HepG2 (cell line): ENCODE results near the gene RNF14. TPM values are rescaled to one million over a fixed set of nuclear protein-coding genes. Genes with fewer than 3 reads are reported as not detected.

Experiments
- ETV5 ChIP-seq: IDR thresholded peaks from 2 replicates; pipeline ENCODE4 v1.6.1; 2018; ENCODE audit warnings: missing biosample characterization, missing genetic modification reagents, inconsistent platforms, borderline replicate concordance
- FOSL2 ChIP-seq: sonication (generic); formaldehyde crosslinking; IDR thresholded peaks from 2 replicates; pipeline ENCODE4 v1.4.0; 2020; ENCODE audit warnings: missing genetic modification reagents
- HMG20B ChIP-seq: conservative IDR thresholded peaks from 2 replicates; pipeline ENCODE4 v1.6.1; 2016; ENCODE audit warnings: missing genetic modification reagents, missing compliant biosample characterization
- KDM4B ChIP-seq: sonication (generic); formaldehyde crosslinking; IDR thresholded peaks from 2 replicates; pipeline ENCODE4 v1.4.0; 2020; ENCODE audit warnings: missing genetic modification reagents
- KLF11 ChIP-seq: IDR thresholded peaks from 2 replicates; pipeline ENCODE4 v1.6.1; 2016; ENCODE audit warnings: missing compliant biosample characterization
- KMT2B ChIP-seq: IDR thresholded peaks from 2 replicates; pipeline ENCODE4 v1.6.1; 2016; ENCODE audit warnings: missing genetic modification reagents, missing compliant biosample characterization
- MTA3 ChIP-seq: sonication (generic); formaldehyde crosslinking; IDR thresholded peaks from 2 replicates; pipeline ENCODE4 v1.4.0; 2020; ENCODE audit warnings: missing genetic modification reagents
- PCBP1 ChIP-seq: fragments of 200-400 bp; formaldehyde crosslinking; IDR thresholded peaks from 2 replicates; pipeline ENCODE4 v1.6.1; 2017; ENCODE audit warnings: mild to moderate bottlenecking, low read depth, low read length, borderline replicate concordance
- POLR2A ChIP-seq, 2 experiments: IDR thresholded peaks; 2 replicates each; pipeline ENCODE4 v1.6.1; 2011; ENCODE audit warnings: low read depth in 2 of 2, low read length in 2 of 2, mild to moderate bottlenecking in 1 of 2, moderate library complexity in 1 of 2; ENCODE audit not compliant: insufficient read depth in 1 of 2
- SIN3A ChIP-seq: IDR thresholded peaks from 2 replicates; pipeline ENCODE4 v1.6.1; 2011; ENCODE audit warnings: low read depth, mild to moderate bottlenecking, control low read depth, low read length, borderline replicate concordance
- SP2 ChIP-seq: sonication (generic); formaldehyde crosslinking; IDR thresholded peaks from 2 replicates; pipeline ENCODE4 v1.5.1; 2020; ENCODE audit warnings: mild to moderate bottlenecking, missing genetic modification reagents
- ZBTB1 ChIP-seq: sonication (generic); formaldehyde crosslinking; IDR thresholded peaks from 2 replicates; pipeline ENCODE4 v1.4.0; 2020; ENCODE audit warnings: missing genetic modification reagents, borderline replicate concordance
- ZFP90 ChIP-seq: sonication (generic); formaldehyde crosslinking; IDR thresholded peaks from 2 replicates; pipeline ENCODE4 v1.8.0; 2022; ENCODE audit warnings: missing genetic modification reagents, mild to moderate bottlenecking, inconsistent platforms, borderline replicate concordance
- ZNF350 ChIP-seq: sonication (generic); formaldehyde crosslinking; IDR thresholded peaks from 2 replicates; pipeline ENCODE4 v1.4.0; 2020; ENCODE audit warnings: mild to moderate bottlenecking, low read depth, missing genetic modification reagents, borderline replicate concordance
- ZNF558 ChIP-seq: sonication (generic); formaldehyde crosslinking; IDR thresholded peaks from 2 replicates; pipeline ENCODE4 v1.9.0; 2022; ENCODE audit warnings: mild to moderate bottlenecking, missing genetic modification reagents, borderline replicate concordance
- ZNF777 ChIP-seq: sonication (generic); formaldehyde crosslinking; IDR thresholded peaks from 2 replicates; pipeline ENCODE4 v1.4.0; 2020; ENCODE audit warnings: missing genetic modification reagents
- ZSCAN9 ChIP-seq: IDR thresholded peaks from 2 replicates; pipeline ENCODE4 v1.6.1; 2016; ENCODE audit warnings: borderline replicate concordance
- polyA plus RNA-seq, 8 experiments: library from polyadenylated mRNA; depleted of rRNA in 3 of 8; stranded (reverse) in 7 of 8; unstranded in 1 of 8; fragments of >200 nt; fragmentation: Illumina TruSeq in 4 of 8; extraction: Trizol in 4 of 8; gene quantifications; 2 replicates each; pipeline versions ENCODE4 v1.2.1 to v1.2.3, GENCODE V29; 2011 to 2016; ENCODE audit warnings: low read depth in 4 of 8, missing spikeins in 1 of 8, mixed read lengths in 1 of 8; ENCODE audit not compliant: insufficient read depth in 1 of 8
- total RNA-seq, 5 experiments: library from RNA; depleted of rRNA; stranded (reverse); fragments of >200 nt; fragmentation: Illumina TruSeq; extraction: Trizol; gene quantifications; 2 replicates each; pipeline ENCODE4 v1.2.3, GENCODE V29; 2016; ENCODE audit warnings: low read depth in 1 of 5
- TF ChIP-seq, protein P1 (sequence below): sonication (generic); formaldehyde crosslinking; IDR thresholded peaks from 2 replicates; pipeline ENCODE4 v1.8.0; 2022; ENCODE audit warnings: low read depth, missing genetic modification reagents
- TF ChIP-seq, protein P2 (sequence below): sonication (generic); formaldehyde crosslinking; IDR thresholded peaks from 2 replicates; pipeline ENCODE4 v1.4.0; 2020; ENCODE audit warnings: mild to moderate bottlenecking, missing genetic modification reagents
- TF ChIP-seq, protein P3 (sequence below): IDR thresholded peaks from 2 replicates; pipeline ENCODE4 v1.6.1; 2016; ENCODE audit warnings: low read depth, borderline replicate concordance
- TF ChIP-seq, protein P4 (sequence below): IDR thresholded peaks from 2 replicates; pipeline ENCODE4 v1.6.1; 2016; ENCODE audit warnings: missing biosample characterization, missing genetic modification reagents, low read depth

Gene RNF14
- total and polyA plus RNA-seq, 2 of the 13 experiments (the other 11 are each of a cell fraction or from before 2014, with no cell fraction given) = 11.3 to 28.1 TPM

DNA sequence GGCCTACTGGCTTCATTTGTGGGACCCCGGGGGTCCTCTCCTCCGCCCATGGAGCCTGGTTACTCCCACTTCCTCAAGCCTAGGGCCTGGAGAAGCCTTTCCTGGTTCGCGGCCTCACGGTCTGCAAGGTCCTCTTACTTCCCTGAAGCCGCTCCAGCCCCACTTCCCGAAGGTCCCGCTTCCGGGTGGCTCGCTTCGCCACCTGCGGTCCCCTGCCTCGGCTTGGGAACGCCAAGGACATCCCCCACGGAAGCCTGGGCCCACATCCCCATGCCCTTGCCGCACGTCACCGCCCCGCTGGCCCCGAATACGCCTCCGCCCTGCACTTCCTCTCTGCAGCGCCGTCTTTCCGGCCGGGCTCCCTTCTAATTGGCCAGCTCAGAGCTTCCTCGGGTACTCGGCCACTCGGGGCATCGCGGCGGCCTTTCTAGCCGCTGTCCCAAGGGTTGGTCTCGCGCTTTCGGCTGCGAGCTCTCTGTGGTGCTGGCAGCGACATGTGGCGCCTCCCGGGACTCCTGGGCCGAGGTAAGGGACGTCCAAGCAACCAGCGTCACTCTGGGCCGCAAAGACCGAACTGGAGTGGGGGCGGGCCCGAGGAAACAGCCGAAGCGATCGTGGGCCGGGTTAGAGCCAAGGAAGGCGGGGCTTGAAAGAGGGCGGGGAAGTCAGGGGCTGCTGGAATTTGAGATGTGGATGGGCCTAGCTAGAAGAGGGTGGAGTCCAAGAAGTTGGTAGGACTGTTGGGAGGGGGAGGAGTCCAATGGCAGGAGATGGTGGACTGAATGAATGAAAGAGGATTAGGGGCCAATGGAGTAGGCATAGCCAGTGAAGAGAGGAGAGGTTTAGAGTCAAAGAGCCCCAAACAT is 45.2 kb upstream of the RNF14 start, which contains the start of gene DELE1 (continued):
- TF ChIP-seq, protein P1, sequence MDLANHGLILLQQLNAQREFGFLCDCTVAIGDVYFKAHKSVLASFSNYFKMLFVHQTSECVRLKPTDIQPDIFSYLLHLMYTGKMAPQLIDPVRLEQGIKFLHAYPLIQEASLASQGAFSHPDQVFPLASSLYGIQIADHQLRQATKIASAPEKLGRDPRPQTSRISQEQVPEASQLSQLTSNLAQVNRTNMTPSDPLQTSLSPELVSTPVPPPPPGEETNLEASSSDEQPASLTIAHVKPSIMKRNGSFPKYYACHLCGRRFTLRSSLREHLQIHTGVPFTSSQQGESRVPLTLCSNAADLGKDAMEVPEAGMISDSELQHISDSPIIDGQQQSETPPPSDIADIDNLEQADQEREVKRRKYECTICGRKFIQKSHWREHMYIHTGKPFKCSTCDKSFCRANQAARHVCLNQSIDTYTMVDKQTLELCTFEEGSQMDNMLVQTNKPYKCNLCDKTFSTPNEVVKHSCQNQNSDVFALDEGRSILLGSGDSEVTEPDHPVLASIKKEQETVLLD = no peak; the same call in 1 of the 2 replicates
- TF ChIP-seq ETV5 = peak; percentile 73
- TF ChIP-seq POLR2A (IDR thresholded peaks at IDR 0.05; ENCODE audit: insufficient read depth in 1 of 2, low read depth in 2 of 2, low read length in 2 of 2) = peak; percentile 75 to 90
- TF ChIP-seq FOSL2 (CRISPR knock-in tag) = no peak
- TF ChIP-seq SIN3A = no peak; the same call in 1 of the 2 replicates
- TF ChIP-seq SP2 (CRISPR knock-in tag) = peak; percentile 86
- TF ChIP-seq, protein P2, sequence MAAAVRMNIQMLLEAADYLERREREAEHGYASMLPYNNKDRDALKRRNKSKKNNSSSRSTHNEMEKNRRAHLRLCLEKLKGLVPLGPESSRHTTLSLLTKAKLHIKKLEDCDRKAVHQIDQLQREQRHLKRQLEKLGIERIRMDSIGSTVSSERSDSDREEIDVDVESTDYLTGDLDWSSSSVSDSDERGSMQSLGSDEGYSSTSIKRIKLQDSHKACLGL (CRISPR knock-in tag) = peak; percentile 85
- TF ChIP-seq ZNF350 (CRISPR knock-in tag) = peak; percentile 96
- TF ChIP-seq KLF11 = peak; percentile 56; the same call in 1 of the 2 replicates
- no peak for TF ChIP-seq PCBP1
- TF ChIP-seq MTA3 (CRISPR knock-in tag) = no peak
- no peak for TF ChIP-seq ZSCAN9 (CRISPR knock-in tag)
- TF ChIP-seq, protein P3, sequence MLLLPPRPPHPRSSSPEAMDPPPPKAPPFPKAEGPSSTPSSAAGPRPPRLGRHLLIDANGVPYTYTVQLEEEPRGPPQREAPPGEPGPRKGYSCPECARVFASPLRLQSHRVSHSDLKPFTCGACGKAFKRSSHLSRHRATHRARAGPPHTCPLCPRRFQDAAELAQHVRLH = peak; percentile 86; the same call in 1 of the 2 replicates
- TF ChIP-seq, protein P4, sequence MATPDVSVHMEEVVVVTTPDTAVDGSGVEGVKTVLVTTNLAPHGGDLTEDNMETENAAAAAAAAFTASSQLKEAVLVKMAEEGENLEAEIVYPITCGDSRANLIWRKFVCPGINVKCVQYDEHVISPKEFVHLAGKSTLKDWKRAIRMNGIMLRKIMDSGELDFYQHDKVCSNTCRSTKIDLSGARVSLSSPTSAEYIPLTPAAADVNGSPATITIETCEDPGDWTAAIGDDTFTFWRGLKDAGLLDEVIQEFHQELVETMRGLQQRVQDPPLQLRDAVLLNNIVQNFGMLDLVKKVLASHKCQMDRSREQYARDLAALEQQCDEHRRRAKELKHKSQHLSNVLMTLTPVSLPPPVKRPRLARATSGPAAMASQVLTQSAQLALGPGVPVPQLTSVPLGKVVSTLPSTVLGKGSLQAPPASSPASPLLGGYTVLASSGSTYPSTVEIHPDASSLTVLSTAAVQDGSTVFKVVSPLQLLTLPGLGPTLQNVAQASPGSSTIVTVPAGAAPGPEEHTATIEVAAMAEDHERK (CRISPR knock-in tag) = no peak
- peak; percentile 88 for TF ChIP-seq KMT2B (CRISPR knock-in tag)
- no peak for TF ChIP-seq ZNF558
- TF ChIP-seq HMG20B (CRISPR knock-in tag) = no peak
- peak; percentile 67 for TF ChIP-seq KDM4B
- TF ChIP-seq ZFP90 = peak; percentile 31; the same call in 1 of the 2 replicates
- TF ChIP-seq ZBTB1 (CRISPR knock-in tag) = no peak
- TF ChIP-seq ZNF777 (CRISPR knock-in tag) = no peak
